ENCODE data around the gene RREB1.

RREB1 gene

DNA sequence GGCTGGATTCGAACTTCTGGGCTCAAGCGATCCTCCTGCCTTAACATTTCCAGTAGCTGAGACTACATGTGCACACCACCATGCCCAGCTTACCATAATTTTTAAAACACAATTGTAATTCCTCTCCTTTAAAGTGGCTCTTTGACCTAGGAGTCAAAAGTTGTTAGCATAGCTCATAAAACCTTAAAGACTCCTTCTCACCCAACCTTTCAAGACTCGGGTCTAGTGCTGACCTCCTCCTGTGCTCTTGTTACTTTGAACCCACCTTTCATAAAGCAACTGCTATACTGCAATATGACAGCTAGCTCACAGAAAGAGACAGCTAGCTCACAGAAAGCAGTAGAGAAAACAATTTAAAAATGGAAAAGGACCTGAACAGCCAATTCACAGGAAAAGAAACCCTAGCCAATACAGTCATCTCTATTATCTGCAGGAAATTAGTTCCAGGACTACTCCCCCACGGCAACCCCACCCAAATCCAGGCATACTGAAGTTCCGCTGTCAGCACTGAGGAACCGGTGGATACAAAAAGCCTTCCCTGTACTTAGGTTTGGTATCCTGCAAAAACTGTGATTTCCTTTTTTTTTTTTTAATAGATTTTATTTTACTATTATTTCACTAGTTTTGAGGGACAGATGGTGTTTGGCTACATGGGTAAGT lies 185.0 kb downstream of the RREB1 start:
- no peaks in the 10 kb centered on the region for H3K9me3 ChIP-seq (ENCODE audit: control insufficient read depth, insufficient read depth, low read length)
- no peaks in the 10 kb centered on the region for H3K27me3 ChIP-seq (ENCODE audit: control insufficient read depth, low read length)
- H3K4me2 ChIP-seq (ENCODE audit: low read length), result no peak overlapping the region
- H3K4me1 ChIP-seq (ENCODE audit: control insufficient read depth, low read length), result no peaks in the 10 kb centered on the region
- H3K9me2 ChIP-seq (replicated peaks; ENCODE audit: control insufficient read depth, low read length), result no peaks in the 10 kb centered on the region
- H4K20me1 ChIP-seq (ENCODE audit: control insufficient read depth, insufficient read depth, low read depth, low read length), result no peaks in the 10 kb centered on the region
- H3K4me3 ChIP-seq (ENCODE audit: low read length), result no peak overlapping the region
- H3K36me3 ChIP-seq (ENCODE audit: control insufficient read depth, low read length), result peaks cover 90% of the 10 kb centered on the region
- peaks cover 2% of the 10 kb centered on the region; the same call in 1 of the 2 replicates for H3F3A ChIP-seq (ENCODE audit: control insufficient read depth, insufficient read depth)
- no peaks in the 10 kb centered on the region for H3K79me2 ChIP-seq (ENCODE audit: control insufficient read depth, low read length)
- TF ChIP-seq EZH2phosphoT487 (IDR thresholded peaks at IDR 0.05; ENCODE audit: borderline replicate concordance, low read length), result no peak
- TF ChIP-seq, protein P1, sequence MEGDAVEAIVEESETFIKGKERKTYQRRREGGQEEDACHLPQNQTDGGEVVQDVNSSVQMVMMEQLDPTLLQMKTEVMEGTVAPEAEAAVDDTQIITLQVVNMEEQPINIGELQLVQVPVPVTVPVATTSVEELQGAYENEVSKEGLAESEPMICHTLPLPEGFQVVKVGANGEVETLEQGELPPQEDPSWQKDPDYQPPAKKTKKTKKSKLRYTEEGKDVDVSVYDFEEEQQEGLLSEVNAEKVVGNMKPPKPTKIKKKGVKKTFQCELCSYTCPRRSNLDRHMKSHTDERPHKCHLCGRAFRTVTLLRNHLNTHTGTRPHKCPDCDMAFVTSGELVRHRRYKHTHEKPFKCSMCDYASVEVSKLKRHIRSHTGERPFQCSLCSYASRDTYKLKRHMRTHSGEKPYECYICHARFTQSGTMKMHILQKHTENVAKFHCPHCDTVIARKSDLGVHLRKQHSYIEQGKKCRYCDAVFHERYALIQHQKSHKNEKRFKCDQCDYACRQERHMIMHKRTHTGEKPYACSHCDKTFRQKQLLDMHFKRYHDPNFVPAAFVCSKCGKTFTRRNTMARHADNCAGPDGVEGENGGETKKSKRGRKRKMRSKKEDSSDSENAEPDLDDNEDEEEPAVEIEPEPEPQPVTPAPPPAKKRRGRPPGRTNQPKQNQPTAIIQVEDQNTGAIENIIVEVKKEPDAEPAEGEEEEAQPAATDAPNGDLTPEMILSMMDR (IDR thresholded peaks at IDR 0.05; ENCODE audit: low read depth, low read length, poor library complexity, severe bottlenecking), result no peak
- H3K27ac ChIP-seq (ENCODE audit: low read depth, low read length), result no peak overlapping the region

DNA sequence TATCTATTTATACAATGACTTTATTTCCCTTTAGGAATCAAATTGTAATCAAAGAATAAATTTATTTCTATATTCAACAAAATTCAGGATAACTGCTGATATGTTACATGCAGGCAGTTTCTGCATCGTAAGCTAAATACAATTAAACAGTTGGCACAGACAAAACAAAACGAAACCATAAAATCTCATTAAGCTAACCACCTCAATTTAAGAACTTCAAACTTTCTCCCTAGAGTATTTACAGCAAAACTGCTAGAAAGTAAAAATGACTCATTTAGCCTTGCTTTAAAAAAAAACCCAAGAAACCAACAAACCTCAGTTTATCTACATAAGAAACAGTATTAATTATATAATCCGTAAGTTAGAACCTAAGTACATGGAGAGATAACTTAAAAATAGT lies 188.2 kb downstream of the RREB1 start:
- no peak overlapping the region for H3K27ac ChIP-seq (ENCODE audit: low read depth, low read length)
- H3K4me2 ChIP-seq (ENCODE audit: low read length), result no peak overlapping the region
- no peaks in the 10 kb centered on the region for H3K9me3 ChIP-seq (ENCODE audit: control insufficient read depth, insufficient read depth, low read length)
- H3K36me3 ChIP-seq (ENCODE audit: control insufficient read depth, low read length), result peaks cover 90% of the 10 kb centered on the region
- no peaks in the 10 kb centered on the region for H3K27me3 ChIP-seq (ENCODE audit: control insufficient read depth, low read length)
- no peaks in the 10 kb centered on the region for H3K4me1 ChIP-seq (ENCODE audit: control insufficient read depth, low read length)
- H3K79me2 ChIP-seq (ENCODE audit: control insufficient read depth, low read length), result peaks cover 5% of the 10 kb centered on the region
- H3K9me2 ChIP-seq (replicated peaks; ENCODE audit: control insufficient read depth, low read length), result no peaks in the 10 kb centered on the region
- H4K20me1 ChIP-seq (ENCODE audit: control insufficient read depth, insufficient read depth, low read depth, low read length), result no peaks in the 10 kb centered on the region
- H3F3A ChIP-seq (ENCODE audit: control insufficient read depth, insufficient read depth), result peaks cover 2% of the 10 kb centered on the region; the same call in 1 of the 2 replicates
- TF ChIP-seq, protein P1 (IDR thresholded peaks at IDR 0.05; ENCODE audit: low read depth, low read length, poor library complexity, severe bottlenecking), result no peak
- no peak for TF ChIP-seq EZH2phosphoT487 (IDR thresholded peaks at IDR 0.05; ENCODE audit: borderline replicate concordance, low read length)
- H3K4me3 ChIP-seq (ENCODE audit: low read length), result no peak overlapping the region

DNA sequence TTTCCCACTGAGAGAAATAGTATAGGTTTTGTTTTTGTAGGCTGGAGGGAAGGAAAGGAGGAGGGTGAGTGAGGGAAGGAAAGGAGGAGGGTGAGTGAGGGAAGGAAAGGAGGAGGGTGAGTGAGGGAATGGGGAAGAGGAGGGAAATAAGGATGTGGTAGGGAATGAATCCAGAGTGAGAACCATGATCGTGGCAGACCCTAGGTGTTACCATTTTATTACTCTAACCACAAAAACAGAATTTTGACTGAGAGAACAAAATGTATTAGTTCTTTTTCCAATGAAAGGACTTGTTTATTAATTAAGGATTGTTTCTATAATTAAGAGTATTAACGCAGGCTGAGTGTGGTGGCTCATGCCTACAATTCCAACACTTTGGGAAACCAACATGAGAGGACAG lies 188.8 kb downstream of the RREB1 start:
- Histone ChIP-seq H3K36me3 (ENCODE audit: control insufficient read depth, low read length) (peaks cover 90% of the 10 kb centered on the region), H3K9me2 (replicated peaks; ENCODE audit: control insufficient read depth, low read length) (no peaks in the 10 kb centered on the region), H3K27ac (ENCODE audit: low read depth, low read length) (no peak overlapping the region), H3K79me2 (ENCODE audit: control insufficient read depth, low read length) (peaks cover 9% of the 10 kb centered on the region), H3K4me2 (ENCODE audit: low read length) (no peak overlapping the region), H3K4me1 (ENCODE audit: control insufficient read depth, low read length) (no peaks in the 10 kb centered on the region), H4K20me1 (ENCODE audit: control insufficient read depth, insufficient read depth, low read depth, low read length) (no peaks in the 10 kb centered on the region), H3K4me3 (ENCODE audit: low read length) (no peak overlapping the region), H3K9me3 (ENCODE audit: control insufficient read depth, insufficient read depth, low read length) (no peaks in the 10 kb centered on the region), H3K27me3 (ENCODE audit: control insufficient read depth, low read length) (no peaks in the 10 kb centered on the region), H3F3A (ENCODE audit: control insufficient read depth, insufficient read depth) (peaks cover 2% of the 10 kb centered on the region; the same call in 1 of the 2 replicates)
- TF ChIP-seq EZH2phosphoT487 (IDR thresholded peaks at IDR 0.05; ENCODE audit: borderline replicate concordance, low read length), result no peak
- TF ChIP-seq, protein P1 (IDR thresholded peaks at IDR 0.05; ENCODE audit: low read depth, low read length, poor library complexity, severe bottlenecking), result no peak
